ENCODE data around the gene AMDHD2. TPM values are rescaled to one million over a fixed set of nuclear protein-coding genes. Genes with fewer than 3 reads are reported as not detected.

The AMDHD2 gene
- total and polyA plus RNA-seq, 2 of the 8 experiments (the other 6 are each of a cell fraction or from before 2014, with no cell fraction given) = 43.0 to 54.6 TPM

GRCh38 chr16:2507052-2507659, 13.0 kb upstream of the AMDHD2 start:
- Histone ChIP-seq H4K8ac (ENCODE audit: extremely low read depth, insufficient read depth, low read length) (no peak overlapping the region), H4K91ac (replicated peaks; ENCODE audit: insufficient read length, low read length) (no peak overlapping the region), H3K36me3 (ENCODE audit: control insufficient read depth in 2 of 4, insufficient read depth in 4 of 4, low read length in 3 of 4) (no peaks in the 10 kb centered on the region), H3K4me2 (ENCODE audit: insufficient read depth in 1 of 2, low read depth in 2 of 2, low read length in 2 of 2) (no peak overlapping the region), H2BK5ac (ENCODE audit: low read depth, low read length) (no peak overlapping the region), H3K4me1 (replicated peaks in 1 of 4; ENCODE audit: control insufficient read depth in 3 of 4, insufficient read depth in 4 of 4, low read length in 3 of 4) (peaks cover 0 to 14% (median 11%) of the 10 kb centered on the region in 4 experiments; a peak in 6 of 7 replicates), H3K56ac (replicated peaks; ENCODE audit: insufficient read length, low read depth, low read length) (no peak overlapping the region), H2AFZ (ENCODE audit: low read length) (no peak overlapping the region), H3K9ac (replicated peaks in 1 of 4; ENCODE audit: extremely low read depth in 1 of 4, low read depth in 3 of 4, low read length in 3 of 4) (no peak overlapping the region), H2BK120ac (replicated peaks; ENCODE audit: low read depth, low read length) (no peak overlapping the region), H3K14ac (ENCODE audit: insufficient read length) (no peak overlapping the region), H2AK5ac (ENCODE audit: low read depth, low read length) (no peak overlapping the region), H3K9me3 (ENCODE audit: insufficient read depth in 2 of 2, low read depth in 1 of 2, low read length in 1 of 2) (no peaks in the 10 kb centered on the region), H2BK20ac (ENCODE audit: low read length) (no peak overlapping the region), H4K20me1 (replicated peaks in 1 of 2; ENCODE audit: control insufficient read depth in 1 of 2, insufficient read depth in 2 of 2, low read length in 2 of 2) (no peaks in the 10 kb centered on the region), H3K79me1 (ENCODE audit: low read depth, low read length) (peaks cover under 1% of the 10 kb centered on the region; the same call in 1 of the 2 replicates), H3K79me2 (ENCODE audit: control insufficient read depth in 1 of 2, insufficient read depth in 2 of 2, low read length in 2 of 2) (no peaks in the 10 kb centered on the region), H3K27ac (ENCODE audit: low read depth, low read length) (no peak overlapping the region), H3K23me2 (ENCODE audit: low read depth, low read length) (no peaks in the 10 kb centered on the region; the same call in 1 of the 2 replicates), H2BK12ac (ENCODE audit: low read depth, low read length) (no peak overlapping the region), H2BK15ac (ENCODE audit: low read length) (no peak overlapping the region), H3K4ac (replicated peaks; ENCODE audit: insufficient read length, low read depth, low read length) (no peak overlapping the region), H3K18ac (ENCODE audit: extremely low read depth, low read length) (no peak overlapping the region), H3K27me3 (replicated peaks in 1 of 4; ENCODE audit: control insufficient read depth in 3 of 4, extremely low read depth in 1 of 4, insufficient read depth in 3 of 4, low read length in 3 of 4) (peaks cover 0 to 3% (median 0%) of the 10 kb centered on the region in 4 experiments; a peak in 2 of 7 replicates), H3K23ac (ENCODE audit: insufficient read length) (no peak overlapping the region), H3K4me3 (ENCODE audit: extremely low read depth in 1 of 4, insufficient read depth in 2 of 4, low read depth in 3 of 4, low read length in 4 of 4) (no peak overlapping the region), H4K5ac (ENCODE audit: insufficient read length, low read depth, low read length) (no peak overlapping the region)
- no peak for FAIRE-seq
- CTCF ChIA-PET (ENCODE audit: partially characterized antibody) = interaction anchor here (0.9 to 1.7 kb wide), 4 partner anchors 11 to 52 kb away, joined by 3 to 4 read pairs (median 3); partner anchors contain the start of gene NTN3
- 88% methylated on average over 14 of the region's 14 CpGs; no CpG with 5 or more reads in 1 of the 2 experiments for WGBS, 2 experiments (ENCODE audit: extremely low coverage in 1 of 2, insufficient coverage in 1 of 2, insufficient read length in 1 of 2, insufficient replicate concordance in 2 of 2, low coverage in 1 of 2, low lambda C conversion rate in 2 of 2, missing lambda C conversion rate in 1 of 2)
- POLR2A ChIA-PET (ENCODE audit: partially characterized antibody) = interaction anchor here (0.6 to 1.2 kb wide), 3 partner anchors 24 to 67 kb away, joined by 3 to 4 read pairs (median 3); partner anchors contain the start of gene CEMP1
- no peak for DNase-seq (ENCODE audit: low read depth in 1 of 2, low spot score in 2 of 2)
- no peak for TF ChIP-seq SP1 (IDR thresholded peaks at IDR 0.05; ENCODE audit: low read depth, low read length)
- TF ChIP-seq CTCF (IDR thresholded peaks at IDR 0.05; ENCODE audit: control extremely low read depth in 1 of 3, insufficient read depth in 1 of 3, low read depth in 1 of 3, low read length in 3 of 3) = peak in 1 of 3 experiments; percentile 10; a peak in 1 of 4 replicates
- TF ChIP-seq YY1 (IDR thresholded peaks at IDR 0.05; ENCODE audit: low read depth, low read length) = no peak

Data from H1 (cell line).